HG02852 (cell line): Measurements from ENCODE around the gene ACTN1.
"Not testable (repeated sequence)": the region's sequence is repeated elsewhere in the genome, so short reads cannot be mapped to it uniquely, and the experiment has no call there.

Source experiments
- ATAC-seq: cut with Tn5 transposase; IDR thresholded peaks from one replicate; pipeline ENCODE4 v1.9.1; 2021; ENCODE audit warnings: mild to moderate bottlenecking, moderate library complexity; ENCODE audit not compliant: unreplicated experiment

Gene ACTN1

DNA sequence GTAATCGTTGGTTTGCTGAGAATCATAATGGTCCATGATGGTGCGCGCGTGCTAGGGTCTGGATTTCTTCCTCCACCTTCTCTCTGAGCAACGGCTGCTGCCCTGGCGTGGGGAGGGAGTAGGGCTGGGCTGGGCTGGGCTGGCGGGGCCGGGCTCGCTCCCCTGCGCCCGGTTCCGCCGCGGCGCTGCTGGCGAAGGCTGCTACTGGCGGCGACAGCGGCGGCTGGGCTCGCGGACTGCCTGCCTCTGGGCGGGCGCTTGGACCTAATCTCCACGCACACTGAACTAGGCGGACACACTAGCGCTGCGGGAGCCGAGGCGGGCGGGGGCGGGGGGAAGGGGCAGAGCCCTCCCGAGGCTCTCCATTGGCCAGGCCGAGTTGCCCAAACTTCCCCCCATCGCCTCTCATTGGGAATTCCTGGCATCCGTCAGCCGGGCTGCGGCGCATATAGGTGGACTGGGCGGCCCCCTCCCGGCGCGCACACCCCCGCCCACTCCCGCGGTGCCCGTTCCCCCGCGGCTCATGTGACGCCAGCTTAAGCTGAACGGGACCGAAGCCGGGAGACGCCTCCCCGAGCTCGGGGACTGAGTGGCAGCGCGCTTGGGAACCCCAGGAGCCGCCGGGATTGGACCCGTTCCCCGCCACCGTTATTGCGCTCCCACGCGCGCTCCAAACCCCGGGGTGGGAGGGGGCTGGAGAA is at the start of gene ACTN1:
TSS of gene ACTN1 (minus strand) at position 282 of the 701 bp plus-strand sequence. CDS start at position 36, 246 bp downstream.
- peak; percentile 58 for ATAC-seq

DNA sequence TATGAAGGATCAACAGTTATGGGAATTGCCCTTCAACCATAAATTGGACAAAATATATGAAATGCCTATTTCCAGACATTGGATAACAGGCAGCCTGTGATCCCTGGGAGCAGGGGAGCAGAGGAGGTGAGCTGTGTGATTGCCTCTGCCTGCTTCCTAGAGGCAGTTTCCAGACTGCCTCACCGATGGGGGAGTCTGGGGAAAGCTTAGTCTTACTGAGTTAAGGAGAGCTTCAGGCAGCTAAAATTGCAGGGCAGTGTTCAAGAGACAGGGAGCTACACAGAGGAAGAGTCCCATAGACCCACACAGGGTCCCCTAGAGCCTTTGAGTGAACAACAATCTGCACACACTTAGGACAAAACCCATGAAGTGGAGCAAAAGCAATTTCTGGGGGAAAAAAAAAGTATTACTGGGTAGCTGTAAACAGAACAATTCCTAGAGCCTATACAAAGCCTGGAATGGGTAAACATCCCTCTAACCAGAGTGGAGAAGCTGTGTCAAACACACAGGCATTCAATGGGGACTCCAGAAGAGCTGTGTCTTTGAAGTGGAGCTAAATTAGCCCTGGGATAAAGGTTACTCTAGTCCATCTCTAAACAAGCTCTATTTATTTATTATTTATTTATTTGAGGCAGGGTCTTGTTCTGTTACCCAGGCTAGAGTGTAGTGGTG is 48.3 kb upstream of the ACTN1 start:
- no peak for ATAC-seq

DNA sequence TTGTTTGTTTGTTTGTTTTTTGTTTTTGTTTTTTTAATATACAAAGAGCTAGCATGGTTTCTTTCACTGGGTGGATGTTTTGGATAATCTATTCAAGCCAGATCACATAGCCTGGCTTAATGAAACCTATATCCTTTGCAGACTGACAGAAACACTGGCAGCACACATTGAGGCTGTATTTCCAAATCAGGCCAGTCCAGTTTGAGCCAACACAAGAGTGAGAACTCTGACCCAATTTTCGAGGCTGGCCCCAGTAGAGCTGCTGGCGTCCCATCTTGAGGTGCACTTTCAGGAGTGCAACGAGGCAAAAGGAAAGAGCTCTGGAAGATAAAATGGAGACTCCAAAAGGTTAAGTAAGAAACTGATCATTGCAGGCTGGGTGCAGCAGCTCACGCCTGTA is 43.9 kb upstream of the ACTN1 start:
- ATAC-seq = no peak

DNA sequence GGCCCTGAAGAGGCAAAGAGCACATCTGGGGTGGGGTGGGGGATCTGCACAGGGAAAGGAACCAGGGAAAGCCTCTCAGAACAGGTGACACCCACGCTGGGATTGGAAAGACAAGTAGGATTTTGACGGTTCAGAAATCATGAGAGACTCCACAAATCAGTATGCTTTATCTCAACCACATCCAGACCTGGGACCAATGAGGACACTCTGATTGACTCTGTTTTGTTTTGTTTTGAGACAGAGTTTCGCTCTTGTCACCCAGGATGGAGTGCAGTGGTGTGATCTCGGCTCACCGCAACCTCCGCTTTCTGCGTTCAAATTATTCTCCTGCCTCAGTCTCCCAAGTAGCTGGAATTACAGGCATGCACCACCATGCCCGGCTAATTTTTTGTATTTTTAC is 43.0 kb upstream of the ACTN1 start:
- ATAC-seq = not testable (repeated sequence)

DNA sequence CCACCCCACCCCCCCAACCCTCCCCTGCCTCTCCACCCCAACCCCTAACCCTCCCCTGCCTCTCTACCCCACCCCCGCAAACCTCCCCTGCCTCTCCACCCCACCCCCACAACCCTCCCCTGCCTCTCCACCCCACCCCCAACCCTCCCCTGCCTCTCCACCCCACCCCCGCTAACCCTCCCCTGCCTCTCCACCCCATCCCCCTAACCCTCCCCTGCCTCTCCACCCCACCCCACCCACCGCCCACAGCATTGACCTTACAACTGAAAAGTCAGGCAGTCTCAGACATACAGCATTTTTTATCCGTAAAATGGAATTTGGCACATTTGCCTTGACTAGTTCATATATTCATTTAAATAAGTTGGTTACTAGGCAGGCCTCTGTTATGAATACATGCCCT is 38.6 kb upstream of the ACTN1 start:
- no peak for ATAC-seq

DNA sequence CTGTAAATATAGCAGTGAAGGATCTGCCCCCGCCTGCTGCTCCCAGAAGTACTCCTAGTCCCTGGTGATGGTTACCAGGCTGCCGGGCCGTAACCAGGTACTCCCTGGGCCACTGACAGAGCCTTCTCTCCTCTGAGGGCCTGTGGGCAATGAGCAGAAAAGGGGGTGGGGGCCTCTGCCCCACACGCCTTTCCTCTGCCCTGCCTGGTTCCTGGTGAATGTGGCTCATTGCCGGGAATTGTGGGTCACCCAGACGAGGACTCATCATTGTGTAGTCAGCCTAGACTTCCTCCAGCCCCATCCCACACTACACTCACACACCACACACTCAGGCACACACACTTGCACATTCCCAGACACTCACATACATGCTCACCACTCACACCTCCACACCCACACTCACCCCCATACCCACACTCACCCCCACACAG is 35.7 kb upstream of the ACTN1 start:
- ATAC-seq = no peak

DNA sequence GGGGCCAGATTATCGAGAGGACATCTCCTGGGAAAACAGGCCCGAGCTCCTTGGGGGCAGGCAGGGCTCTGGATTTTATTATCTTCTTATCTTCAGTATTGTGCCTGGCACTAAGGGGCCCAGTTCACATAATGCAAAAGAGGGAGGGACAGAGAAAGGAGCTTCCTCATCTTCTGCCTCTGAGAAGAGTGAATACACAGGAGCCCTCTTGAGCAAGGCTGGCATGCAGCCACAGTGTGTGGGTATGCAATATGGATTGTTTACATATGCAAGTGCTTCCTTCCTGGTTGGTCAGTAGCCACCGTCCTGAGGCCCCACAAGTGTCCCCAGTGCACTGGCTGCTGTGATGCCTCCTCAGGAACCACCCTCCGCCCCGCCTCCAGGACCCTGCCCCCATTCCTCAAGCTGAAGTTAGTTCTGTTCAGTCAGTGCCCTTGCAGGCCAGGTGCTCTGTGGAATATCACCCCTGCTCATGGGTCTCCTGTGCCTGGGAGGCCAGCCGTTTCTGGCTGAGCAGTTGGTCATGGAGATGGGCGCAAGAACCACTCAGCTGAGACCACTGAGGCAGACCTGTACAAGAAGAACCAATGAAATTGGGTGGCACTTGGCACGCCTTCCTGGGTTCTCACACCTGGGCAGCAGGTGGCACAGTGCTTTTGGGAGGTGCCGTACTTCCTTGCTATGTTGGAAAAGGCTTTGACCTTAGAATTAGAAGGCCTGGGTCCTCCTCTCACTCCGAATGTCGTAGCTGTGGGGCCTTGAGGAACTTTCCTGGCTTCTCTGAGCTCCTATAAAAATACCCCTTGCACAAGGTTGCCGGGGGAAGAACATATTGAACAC is 35.1 kb upstream of the ACTN1 start:
- no peak for ATAC-seq

DNA sequence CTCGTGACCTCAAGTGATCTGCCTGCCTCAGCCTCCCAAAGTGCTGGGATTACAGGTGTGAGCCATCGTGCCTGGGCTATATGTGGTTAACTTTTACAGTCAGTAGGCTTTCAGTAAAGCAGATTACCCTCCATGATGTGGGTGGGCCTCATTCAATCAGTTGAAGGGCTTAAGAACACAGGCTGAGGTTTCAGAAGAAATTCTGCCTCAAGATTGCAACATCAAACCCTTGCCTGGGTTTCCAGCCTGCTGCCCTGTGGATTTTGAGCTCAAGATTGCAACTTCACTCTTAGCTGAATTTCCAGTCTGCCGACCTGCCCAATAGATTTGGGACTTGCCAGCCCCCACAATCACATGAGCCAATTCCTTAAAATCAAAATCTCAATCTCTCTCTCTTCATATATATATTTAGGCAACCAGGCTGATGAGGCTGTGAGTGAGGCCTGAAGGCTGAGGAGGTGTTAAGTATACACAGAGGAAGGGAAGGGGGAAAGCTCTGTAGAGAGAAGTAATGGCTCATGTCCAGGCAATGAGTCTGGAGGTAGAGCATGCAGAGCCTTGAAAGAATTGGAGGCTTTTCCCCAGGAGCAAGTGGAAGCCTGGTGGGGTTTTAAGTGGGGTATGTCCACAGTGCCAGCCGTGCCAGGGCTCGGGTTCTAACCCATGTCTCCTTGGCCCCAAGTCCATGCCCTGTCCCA is 33.3 kb upstream of the ACTN1 start:
- ATAC-seq = no peak

DNA sequence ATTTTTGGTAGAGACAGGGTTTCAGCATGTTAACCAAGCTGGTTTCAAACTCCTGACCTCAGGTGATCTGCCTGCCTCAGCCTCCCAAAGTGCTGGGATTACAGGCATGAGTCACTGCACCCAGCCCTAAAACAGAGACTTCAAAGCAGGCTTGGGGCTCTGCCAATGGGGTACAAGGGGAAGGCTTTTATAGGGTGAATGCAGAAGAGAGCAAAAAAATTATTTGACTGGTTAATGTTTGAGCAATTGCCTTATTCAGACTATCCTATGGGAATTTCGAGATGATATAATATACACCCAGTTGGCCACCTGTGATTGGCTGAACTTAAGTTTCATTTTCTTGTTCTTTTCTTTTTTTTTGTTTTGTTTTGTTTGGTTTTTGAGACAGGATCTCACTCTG is 31.5 kb upstream of the ACTN1 start:
- no peak for ATAC-seq

DNA sequence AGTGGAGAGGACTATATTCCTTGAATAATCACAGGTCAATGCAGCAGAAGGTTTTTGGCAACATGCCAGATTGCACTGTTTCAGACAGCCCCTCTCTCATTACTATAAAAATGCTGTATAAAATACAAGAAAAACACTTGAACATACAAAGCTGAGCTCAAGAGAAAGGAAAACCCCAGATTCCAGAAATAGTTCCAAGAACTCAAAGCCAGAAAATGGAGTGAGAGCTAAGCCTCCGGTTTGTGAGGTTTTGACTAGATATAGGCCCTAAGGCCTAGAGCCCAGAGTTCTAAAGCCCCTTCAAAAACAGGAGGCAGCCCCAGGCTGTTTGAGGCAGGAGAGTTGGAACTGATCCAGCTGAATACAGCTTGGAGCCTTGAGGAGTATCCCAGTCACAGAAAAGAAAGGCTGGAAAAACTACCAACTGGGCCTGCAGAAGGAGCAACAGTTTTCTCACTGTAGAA is 29.4 kb upstream of the ACTN1 start:
- no peak for ATAC-seq

DNA sequence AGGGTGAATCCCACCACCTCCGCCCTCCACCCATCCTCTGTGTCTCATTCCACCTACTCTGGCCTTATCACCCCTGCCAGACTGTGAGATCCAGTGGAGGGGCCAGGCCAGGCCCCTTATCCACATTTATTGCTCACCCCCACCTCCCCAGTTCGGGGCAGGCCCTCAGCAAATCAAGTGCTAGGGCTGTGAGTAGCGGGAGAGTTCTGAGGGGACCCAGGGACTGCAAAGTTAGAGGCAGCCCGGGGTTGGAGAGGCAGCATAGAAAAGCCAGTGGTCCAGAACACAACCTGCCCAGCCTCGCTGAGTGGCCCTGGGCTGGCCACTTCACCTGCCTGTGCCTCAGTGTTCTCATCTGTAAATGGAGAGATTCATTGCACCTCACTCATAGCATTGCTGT is 27.2 kb upstream of the ACTN1 start:
- ATAC-seq = no peak

DNA sequence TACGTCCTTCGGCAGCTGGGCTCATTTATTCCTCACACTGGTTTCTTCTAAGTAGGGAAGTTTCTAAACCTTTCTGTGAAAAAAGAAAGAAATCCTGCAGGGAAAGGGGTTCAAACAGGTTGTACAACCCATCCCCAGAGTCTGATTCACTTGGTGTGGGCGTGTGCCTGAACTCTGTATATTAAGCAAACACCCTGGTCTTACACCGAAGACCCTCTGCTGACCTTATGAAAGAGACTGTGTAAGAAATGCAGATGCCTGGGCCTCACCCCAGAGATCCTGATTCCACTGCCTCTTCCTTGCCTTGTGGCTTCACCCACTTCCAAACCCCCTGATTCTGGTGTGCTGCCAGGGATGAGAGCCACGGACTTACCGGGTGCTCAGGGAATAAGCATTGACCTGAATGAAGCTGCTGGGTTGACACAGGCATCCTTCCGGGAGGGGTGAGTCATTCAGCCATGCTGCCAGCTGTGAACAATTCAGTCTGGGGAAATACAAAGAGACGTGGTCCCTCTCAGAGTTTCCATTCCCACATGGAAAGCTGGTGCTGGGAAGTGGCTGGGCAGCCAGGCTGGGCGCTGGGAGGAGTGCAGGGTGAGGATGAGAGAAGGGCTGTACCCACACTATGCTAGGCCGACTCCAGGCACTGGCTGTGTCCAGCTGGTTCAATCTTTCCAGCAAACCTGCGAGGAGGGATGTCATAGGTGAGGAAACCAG is 26.5 kb upstream of the ACTN1 start:
- no peak for ATAC-seq

DNA sequence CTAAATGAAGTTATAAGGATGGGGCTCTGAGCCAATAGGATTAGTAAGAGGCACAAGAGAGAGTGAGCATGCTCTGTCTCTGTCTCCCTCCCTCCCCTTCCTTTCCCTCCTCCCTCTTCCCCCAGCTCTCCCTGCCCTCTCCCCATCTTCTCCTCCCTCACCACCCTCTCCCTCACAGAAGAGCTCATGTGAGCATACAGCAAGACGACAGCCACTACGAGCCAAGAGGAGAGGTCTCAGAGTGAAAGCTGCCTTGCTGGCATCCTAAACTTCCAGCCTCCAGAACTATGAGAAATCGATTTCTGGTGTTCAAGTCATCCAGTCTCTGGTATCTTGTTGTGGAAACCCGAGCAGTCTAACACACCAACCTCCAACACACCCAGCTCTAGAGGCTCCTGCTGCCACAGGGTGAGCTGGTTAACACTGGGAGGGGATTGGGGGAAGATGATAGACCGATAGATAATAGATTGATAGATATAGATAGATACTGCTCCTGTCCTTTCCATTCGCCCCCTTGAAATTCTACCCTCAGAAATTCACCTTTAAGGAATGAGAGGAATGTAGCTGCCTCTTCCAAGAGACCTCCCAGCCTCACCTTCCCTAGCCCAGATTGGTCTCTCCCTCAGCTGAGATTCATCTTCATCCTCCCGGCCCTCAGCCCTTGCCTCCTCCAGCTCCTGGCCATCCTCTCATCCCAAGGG is 25.8 kb upstream of the ACTN1 start:
- ATAC-seq = no peak

DNA sequence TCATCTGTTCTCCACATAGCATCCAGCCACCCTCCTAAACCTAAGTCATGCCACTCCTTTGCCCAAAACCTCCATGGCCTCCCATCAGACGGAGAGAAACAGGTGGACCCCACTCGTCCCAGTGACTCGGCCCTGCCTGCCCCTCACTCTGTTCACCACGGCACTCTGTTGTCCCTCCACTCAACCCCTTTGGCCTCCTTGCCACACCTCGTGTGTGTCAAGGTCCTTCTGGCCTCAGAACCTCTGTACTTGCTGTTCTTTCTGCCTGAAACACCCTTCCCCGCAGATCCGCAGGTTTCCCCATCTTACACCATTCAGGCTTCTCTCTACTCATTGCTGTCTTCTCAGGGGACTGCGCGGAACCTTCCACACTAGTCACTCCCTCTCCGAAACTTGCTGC is 24.5 kb upstream of the ACTN1 start:
- ATAC-seq = no peak

DNA sequence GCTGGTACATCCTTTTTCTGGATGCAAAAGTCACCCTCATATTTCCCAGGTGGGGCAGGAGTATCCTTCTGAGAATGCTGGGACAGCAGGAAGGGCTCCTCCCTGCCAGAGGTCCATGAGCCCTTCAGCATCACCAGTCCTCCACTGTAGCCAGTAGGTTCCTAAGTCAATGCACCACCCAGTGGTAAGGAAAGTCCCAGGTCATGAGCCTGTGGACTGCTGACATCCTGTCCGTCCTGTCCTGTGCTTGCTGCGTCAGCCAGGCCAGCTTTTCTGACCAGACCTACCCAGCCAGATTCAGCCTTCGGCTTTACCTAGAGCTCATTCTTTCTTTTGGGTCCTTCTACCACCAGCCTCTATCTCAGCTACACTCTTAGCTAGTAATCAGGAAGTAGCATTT is 23.0 kb upstream of the ACTN1 start:
- ATAC-seq = no peak

DNA sequence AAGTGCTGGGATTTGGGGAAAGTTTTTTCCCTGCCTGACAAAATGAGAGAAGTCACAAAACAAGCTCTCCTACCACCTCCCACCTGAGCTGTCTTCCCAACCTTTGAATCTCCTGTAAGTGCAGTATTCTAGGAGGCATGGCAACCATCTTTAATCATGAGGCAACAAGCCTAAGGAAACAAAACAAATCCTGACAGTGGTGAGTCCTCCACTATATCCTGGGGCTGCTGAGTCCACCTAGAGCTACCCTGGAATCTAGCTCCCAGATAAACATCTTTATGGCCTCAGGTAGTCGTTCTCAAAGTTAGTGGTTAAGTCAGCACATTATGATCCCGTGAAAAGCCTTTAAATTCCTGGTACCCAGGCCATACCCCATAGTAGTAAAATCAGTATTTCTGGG is 22.3 kb upstream of the ACTN1 start:
- no peak for ATAC-seq

DNA sequence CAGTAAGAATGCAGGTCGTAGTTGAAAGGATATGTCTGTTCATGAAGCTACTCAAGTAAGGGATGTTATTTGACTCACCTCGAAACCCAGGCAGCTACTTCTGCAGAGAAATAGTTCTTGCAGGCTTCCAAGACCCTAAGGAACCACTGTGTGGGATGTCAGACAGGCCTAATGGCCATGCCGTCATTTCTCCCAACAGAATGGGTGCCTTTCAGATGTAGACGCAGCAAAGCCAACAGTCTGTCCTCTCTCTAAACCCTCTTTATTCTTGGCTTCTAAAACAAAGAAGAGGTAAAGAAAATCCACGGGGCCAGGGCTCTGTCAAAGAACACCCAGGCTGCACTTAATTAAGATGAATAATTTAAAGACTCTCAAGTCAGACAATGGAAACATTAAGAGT is 19.0 kb upstream of the ACTN1 start:
- ATAC-seq = no peak

DNA sequence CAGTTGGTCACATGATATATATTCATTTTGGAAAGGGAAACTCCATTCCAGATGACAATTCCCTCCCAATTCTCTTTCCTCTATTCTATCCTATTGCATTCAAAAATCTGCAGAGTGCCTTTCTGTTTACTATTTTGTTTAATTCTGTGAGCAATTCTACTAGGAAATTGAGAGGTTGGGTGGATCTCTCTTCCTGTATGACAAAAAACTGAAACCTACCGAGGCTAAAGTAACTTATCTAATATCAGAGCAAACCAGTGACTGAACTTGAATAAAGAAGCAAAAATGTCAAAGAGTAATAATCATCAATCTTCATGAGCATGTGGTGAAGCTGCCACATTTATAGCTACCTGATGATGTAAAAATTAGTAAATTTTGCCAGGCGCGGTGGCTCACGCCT is 16.6 kb upstream of the ACTN1 start:
- no peak for ATAC-seq

DNA sequence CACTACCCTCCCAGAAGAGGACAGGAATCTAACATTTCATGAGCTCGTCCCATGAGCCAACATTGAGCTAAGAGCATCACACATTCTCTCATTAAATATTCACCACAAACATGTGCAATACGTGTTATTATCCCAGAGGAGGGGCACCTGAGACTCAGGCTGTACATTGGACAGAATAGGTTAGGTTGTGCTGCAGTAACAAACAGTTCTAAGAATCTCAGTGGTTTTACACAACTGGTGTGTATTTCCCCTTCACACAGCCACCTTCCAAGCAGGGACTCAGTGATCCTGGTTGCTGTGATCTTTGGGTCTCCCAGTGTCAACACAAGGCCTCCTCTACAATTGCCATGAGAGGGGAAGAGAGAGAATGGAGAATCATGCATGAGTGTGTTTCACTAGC is 15.0 kb upstream of the ACTN1 start:
- ATAC-seq = no peak

DNA sequence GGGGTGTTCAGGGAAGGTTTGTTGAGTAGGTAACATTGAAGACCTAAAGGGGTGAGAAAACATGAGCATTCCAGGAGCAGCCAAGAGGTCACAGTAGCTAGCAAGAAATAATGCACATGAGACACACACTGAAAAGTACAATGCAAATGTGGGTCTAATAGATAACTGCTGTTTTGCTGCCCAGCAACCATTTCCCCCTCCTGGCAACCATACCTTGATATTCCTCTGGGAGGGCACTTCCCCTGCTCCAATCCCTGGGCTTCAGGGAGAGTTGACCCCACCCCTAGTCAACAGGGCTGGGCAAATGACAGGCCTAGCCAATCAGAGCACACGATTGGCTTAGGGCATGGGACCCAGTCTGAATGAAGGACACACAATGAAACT is 8.5 kb upstream of the ACTN1 start:
- no peak for ATAC-seq
